Neural cell (in vitro differentiated cells): Measurements from ENCODE around the gene GIT2. TPM values are rescaled to one million over a fixed set of nuclear protein-coding genes. Genes with fewer than 3 reads are reported as not detected.
"Not testable (repeated sequence)": the region's sequence is repeated elsewhere in the genome, so short reads cannot be mapped to it uniquely, and the experiment has no call there.

Experiments used
- H2AFZ ChIP-seq: fragments of 200-600, 300-800 bp; sonication (generic), shearing (Covaris generic); 2 replicates; pipeline ENCODE4 v1.6.0; 2014; ENCODE audit warnings: low read depth, mild to moderate bottlenecking, antibody characterized with exemption, low read length, moderate library complexity
- H3F3A ChIP-seq: fragments of 200-600 bp; shearing (Covaris generic); 2 replicates; pipeline ENCODE4 v1.6.1; 2016; ENCODE audit warnings: mild to moderate bottlenecking, moderate library complexity, mixed read lengths, antibody characterized with exemption, low read length; ENCODE audit not compliant: insufficient read depth, poor library complexity, severe bottlenecking
- H3K27ac ChIP-seq: fragments of 200-600, 300-800 bp; sonication (generic), shearing (Covaris generic); 2 replicates; pipeline ENCODE4 v1.5.1; 2014; ENCODE audit warnings: mild to moderate bottlenecking, low read length, moderate library complexity
- H3K27me3 ChIP-seq: fragments of 300-800, 200-600 bp; sonication (generic), shearing (Covaris generic); 2 replicates; pipeline ENCODE4 v1.6.0; 2014; ENCODE audit warnings: mild to moderate bottlenecking, low read depth, low read length, moderate library complexity; ENCODE audit not compliant: insufficient read depth
- H3K36me3 ChIP-seq: fragments of 300-800, 200-600 bp; sonication (generic), shearing (Covaris generic); 2 replicates; pipeline ENCODE4 v1.5.1; 2014; ENCODE audit warnings: mild to moderate bottlenecking, antibody characterized with exemption, low read length, moderate library complexity; ENCODE audit not compliant: insufficient read depth
- H3K4me2 ChIP-seq: fragments of 300-800, 200-600 bp; sonication (generic), shearing (Covaris generic); 2 replicates; pipeline ENCODE4 v1.6.0; 2014; ENCODE audit warnings: mild to moderate bottlenecking, low read length
- H3K4me3 ChIP-seq: fragments of 300-800, 200-600 bp; sonication (generic), shearing (Covaris generic); 2 replicates; pipeline ENCODE4 v1.5.1; 2014; ENCODE audit warnings: mild to moderate bottlenecking, low read length, moderate library complexity
- H3K79me2 ChIP-seq: fragments of 200-600 bp; shearing (Covaris generic); replicated peaks from 2 replicates; pipeline ENCODE4 v1.6.0; 2014; ENCODE audit warnings: mild to moderate bottlenecking, low read length, moderate library complexity; ENCODE audit not compliant: insufficient read depth
- H3K9ac ChIP-seq: fragments of 300-800, 200-600 bp; sonication (generic), shearing (Covaris generic); 2 replicates; pipeline ENCODE4 v1.6.1; 2016; ENCODE audit warnings: mild to moderate bottlenecking, low read length, mixed read lengths
- H3K9me2 ChIP-seq: fragments of 200-600 bp; shearing (Covaris generic); 2 replicates; pipeline ENCODE4 v1.6.1; 2016; ENCODE audit warnings: mild to moderate bottlenecking, low read length, mixed read lengths; ENCODE audit not compliant: insufficient read depth
- H3K9me3 ChIP-seq: fragments of 200-600, 300-800 bp; sonication (generic), shearing (Covaris generic); 2 replicates; pipeline ENCODE4 v1.6.1; 2016; ENCODE audit warnings: mild to moderate bottlenecking, mixed run types, low read length, moderate library complexity, mixed read lengths
- H4K20me1 ChIP-seq: fragments of 200-600 bp; shearing (Covaris generic); 2 replicates; pipeline ENCODE4 v1.6.1; 2016; ENCODE audit warnings: mild to moderate bottlenecking, mixed run types; ENCODE audit not compliant: insufficient read depth
- EP300 ChIP-seq: fragments of 450-650 bp; conservative IDR thresholded peaks from 2 replicates; pipeline ENCODE4 v1.6.1; 2014; ENCODE audit warnings: antibody characterized with exemption, mild to moderate bottlenecking, moderate library complexity; ENCODE audit not compliant: poor library complexity, severe bottlenecking
- EZH2 ChIP-seq: fragments of 200-600, 300-800 bp; shearing (Covaris generic), sonication (generic); IDR thresholded peaks from 2 replicates; pipeline ENCODE4 v1.6.1; 2014; ENCODE audit warnings: antibody characterized with exemption, low read length, borderline replicate concordance, mild to moderate bottlenecking; ENCODE audit not compliant: insufficient read depth, poor library complexity, severe bottlenecking
- MXI1 ChIP-seq: fragments of 450-650 bp; conservative IDR thresholded peaks from 2 replicates; pipeline ENCODE4 v1.6.1; 2014; ENCODE audit warnings: antibody characterized with exemption, mild to moderate bottlenecking; ENCODE audit not compliant: poor library complexity, severe bottlenecking
- POLR2AphosphoS5 ChIP-seq: IDR thresholded peaks from 2 replicates; pipeline ENCODE4 v1.6.1; 2012
- RAD21 ChIP-seq: fragments of 450-650 bp; conservative IDR thresholded peaks from 2 replicates; pipeline ENCODE4 v1.6.1; 2014; ENCODE audit warnings: antibody characterized with exemption, mild to moderate bottlenecking, moderate library complexity
- SMC3 ChIP-seq: fragments of 450-650 bp; conservative IDR thresholded peaks from 2 replicates; pipeline ENCODE4 v1.6.1; 2014; ENCODE audit warnings: antibody characterized with exemption, mild to moderate bottlenecking, moderate library complexity; ENCODE audit not compliant: poor library complexity
- TAF1 ChIP-seq: IDR thresholded peaks from 2 replicates; pipeline ENCODE4 v1.6.1; 2012; ENCODE audit warnings: low read depth
- polyA plus RNA-seq: library from polyadenylated mRNA; depleted of rRNA; stranded (reverse); fragments of >200 nt; gene quantifications from 2 replicates; pipeline ENCODE4 v1.2.3, GENCODE V29; 2014
- TF ChIP-seq, protein P1 (sequence below): fragments of 450-650 bp; IDR thresholded peaks from 2 replicates; pipeline ENCODE4 v1.5.1; 2014; ENCODE audit warnings: antibody characterized with exemption, mild to moderate bottlenecking, moderate library complexity; ENCODE audit not compliant: poor library complexity, severe bottlenecking
- TF ChIP-seq, protein P2 (sequence below): IDR thresholded peaks from 2 replicates; pipeline ENCODE4 v1.6.1; 2012; ENCODE audit warnings: borderline replicate concordance

The GIT2 gene
- polyA plus RNA-seq, 1 donor from 2014 or later: 14.2 TPM

DNA sequence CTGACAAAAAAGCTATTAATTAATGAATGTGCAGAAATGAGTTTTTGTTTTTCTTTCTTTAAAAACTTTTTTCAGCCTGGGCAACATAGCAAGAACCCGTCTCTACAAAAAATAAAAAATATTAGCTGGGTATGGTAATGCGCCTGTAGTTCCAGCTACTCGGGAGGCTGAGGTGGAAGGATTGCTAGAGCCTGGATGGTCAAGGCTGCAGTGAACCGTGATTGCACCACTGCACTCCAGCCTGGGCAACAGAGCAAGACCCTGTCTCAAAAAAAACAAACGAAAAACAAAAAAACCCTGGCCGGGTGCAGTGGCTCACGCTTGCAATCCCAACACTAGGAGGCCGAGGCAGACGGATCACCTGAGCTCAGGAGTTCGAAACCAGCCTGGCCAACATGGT lies 7.9 kb downstream of the GIT2 start:
- Histone ChIP-seq H3K36me3 (no peaks in the 10 kb centered on the region), H2AFZ (no peak overlapping the region), H3K9me3 (no peaks in the 10 kb centered on the region), H4K20me1 (no peaks in the 10 kb centered on the region), H3K4me3 (no peak overlapping the region), H3K79me2 (peaks cover 4% of the 10 kb centered on the region), H3K27ac (no peak overlapping the region), H3K9ac (no peak overlapping the region), H3F3A (no peaks in the 10 kb centered on the region), H3K4me2 (no peak overlapping the region), H3K9me2 (no peaks in the 10 kb centered on the region), H3K27me3 (no peaks in the 10 kb centered on the region)
- TF ChIP-seq RAD21: no peak
- TF ChIP-seq POLR2AphosphoS5: no peak
- no peak for TF ChIP-seq EZH2
- no peak for TF ChIP-seq MXI1
- no peak for TF ChIP-seq EP300
- TF ChIP-seq TAF1: no peak
- TF ChIP-seq, protein P1, sequence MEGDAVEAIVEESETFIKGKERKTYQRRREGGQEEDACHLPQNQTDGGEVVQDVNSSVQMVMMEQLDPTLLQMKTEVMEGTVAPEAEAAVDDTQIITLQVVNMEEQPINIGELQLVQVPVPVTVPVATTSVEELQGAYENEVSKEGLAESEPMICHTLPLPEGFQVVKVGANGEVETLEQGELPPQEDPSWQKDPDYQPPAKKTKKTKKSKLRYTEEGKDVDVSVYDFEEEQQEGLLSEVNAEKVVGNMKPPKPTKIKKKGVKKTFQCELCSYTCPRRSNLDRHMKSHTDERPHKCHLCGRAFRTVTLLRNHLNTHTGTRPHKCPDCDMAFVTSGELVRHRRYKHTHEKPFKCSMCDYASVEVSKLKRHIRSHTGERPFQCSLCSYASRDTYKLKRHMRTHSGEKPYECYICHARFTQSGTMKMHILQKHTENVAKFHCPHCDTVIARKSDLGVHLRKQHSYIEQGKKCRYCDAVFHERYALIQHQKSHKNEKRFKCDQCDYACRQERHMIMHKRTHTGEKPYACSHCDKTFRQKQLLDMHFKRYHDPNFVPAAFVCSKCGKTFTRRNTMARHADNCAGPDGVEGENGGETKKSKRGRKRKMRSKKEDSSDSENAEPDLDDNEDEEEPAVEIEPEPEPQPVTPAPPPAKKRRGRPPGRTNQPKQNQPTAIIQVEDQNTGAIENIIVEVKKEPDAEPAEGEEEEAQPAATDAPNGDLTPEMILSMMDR: no peak
- TF ChIP-seq SMC3: no peak
- TF ChIP-seq, protein P2, sequence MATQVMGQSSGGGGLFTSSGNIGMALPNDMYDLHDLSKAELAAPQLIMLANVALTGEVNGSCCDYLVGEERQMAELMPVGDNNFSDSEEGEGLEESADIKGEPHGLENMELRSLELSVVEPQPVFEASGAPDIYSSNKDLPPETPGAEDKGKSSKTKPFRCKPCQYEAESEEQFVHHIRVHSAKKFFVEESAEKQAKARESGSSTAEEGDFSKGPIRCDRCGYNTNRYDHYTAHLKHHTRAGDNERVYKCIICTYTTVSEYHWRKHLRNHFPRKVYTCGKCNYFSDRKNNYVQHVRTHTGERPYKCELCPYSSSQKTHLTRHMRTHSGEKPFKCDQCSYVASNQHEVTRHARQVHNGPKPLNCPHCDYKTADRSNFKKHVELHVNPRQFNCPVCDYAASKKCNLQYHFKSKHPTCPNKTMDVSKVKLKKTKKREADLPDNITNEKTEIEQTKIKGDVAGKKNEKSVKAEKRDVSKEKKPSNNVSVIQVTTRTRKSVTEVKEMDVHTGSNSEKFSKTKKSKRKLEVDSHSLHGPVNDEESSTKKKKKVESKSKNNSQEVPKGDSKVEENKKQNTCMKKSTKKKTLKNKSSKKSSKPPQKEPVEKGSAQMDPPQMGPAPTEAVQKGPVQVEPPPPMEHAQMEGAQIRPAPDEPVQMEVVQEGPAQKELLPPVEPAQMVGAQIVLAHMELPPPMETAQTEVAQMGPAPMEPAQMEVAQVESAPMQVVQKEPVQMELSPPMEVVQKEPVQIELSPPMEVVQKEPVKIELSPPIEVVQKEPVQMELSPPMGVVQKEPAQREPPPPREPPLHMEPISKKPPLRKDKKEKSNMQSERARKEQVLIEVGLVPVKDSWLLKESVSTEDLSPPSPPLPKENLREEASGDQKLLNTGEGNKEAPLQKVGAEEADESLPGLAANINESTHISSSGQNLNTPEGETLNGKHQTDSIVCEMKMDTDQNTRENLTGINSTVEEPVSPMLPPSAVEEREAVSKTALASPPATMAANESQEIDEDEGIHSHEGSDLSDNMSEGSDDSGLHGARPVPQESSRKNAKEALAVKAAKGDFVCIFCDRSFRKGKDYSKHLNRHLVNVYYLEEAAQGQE: no peak

DNA sequence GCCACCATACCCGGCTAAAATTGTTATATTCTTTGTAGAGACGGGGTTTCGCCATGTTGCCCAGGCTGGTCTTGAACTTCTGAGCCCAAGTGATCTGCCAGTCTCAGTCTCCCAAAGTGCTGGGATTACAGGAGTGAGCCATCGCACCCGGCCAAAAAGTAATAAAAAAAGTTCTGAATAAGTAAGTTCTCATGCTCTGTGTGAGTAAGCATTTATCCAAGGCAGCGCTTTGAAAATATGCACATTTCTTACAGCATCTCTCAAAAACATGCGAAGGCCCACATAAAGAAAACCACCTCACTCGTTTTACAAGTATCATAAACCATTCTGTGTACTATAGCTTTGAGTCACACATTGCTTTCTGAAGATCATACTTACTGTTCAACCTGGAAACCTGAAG lies 8.6 kb downstream of the GIT2 start:
- H3K4me3 ChIP-seq: no peak overlapping the region
- H3F3A ChIP-seq: no peaks in the 10 kb centered on the region
- H3K9me3 ChIP-seq: no peaks in the 10 kb centered on the region
- no peaks in the 10 kb centered on the region for H3K79me2 ChIP-seq
- no peak overlapping the region for H2AFZ ChIP-seq
- H3K9me2 ChIP-seq: no peaks in the 10 kb centered on the region
- H3K4me2 ChIP-seq: no peak overlapping the region
- no peak overlapping the region for H3K9ac ChIP-seq
- no peak overlapping the region for H3K27ac ChIP-seq
- no peaks in the 10 kb centered on the region for H3K27me3 ChIP-seq
- H4K20me1 ChIP-seq: no peaks in the 10 kb centered on the region
- TF ChIP-seq EZH2: no peak
- TF ChIP-seq, protein P2: no peak
- no peak for TF ChIP-seq TAF1
- no peak for TF ChIP-seq POLR2AphosphoS5
- no peak for TF ChIP-seq RAD21
- TF ChIP-seq, protein P1: no peak
- TF ChIP-seq SMC3: no peak
- no peak for TF ChIP-seq MXI1
- no peak for TF ChIP-seq EP300
- H3K36me3 ChIP-seq: no peaks in the 10 kb centered on the region

DNA sequence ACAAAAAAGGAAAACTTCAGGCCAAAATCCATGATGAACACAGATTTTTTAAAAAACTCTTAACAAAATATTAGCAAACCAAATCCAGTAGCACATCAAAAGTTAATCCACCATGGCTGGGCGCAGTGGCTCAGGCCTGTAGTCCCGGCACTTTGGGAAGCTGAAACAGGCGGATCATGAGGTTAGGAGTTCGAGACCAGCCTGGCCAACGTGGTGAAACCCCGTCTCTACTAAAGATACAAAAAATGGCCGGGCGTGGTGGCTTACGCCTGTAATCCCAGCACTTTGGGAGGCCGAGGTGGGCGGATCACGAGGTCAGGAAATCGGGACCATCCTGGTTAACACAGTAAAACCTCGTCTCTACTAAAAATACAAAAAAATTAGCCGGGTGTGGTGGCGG lies 9.9 kb downstream of the GIT2 start:
- not testable (repeated sequence) for H3K4me3 ChIP-seq, H3K27me3 ChIP-seq, H4K20me1 ChIP-seq, H3K79me2 ChIP-seq, H2AFZ ChIP-seq, H3K4me2 ChIP-seq, H3K27ac ChIP-seq, H3K9me2 ChIP-seq, H3F3A ChIP-seq, H3K9ac ChIP-seq, H3K36me3 ChIP-seq, H3K9me3 ChIP-seq
